Melanocyte of skin (primary cell): Measurements from ENCODE around the gene DDX39B. TPM values are rescaled to one million over a fixed set of nuclear protein-coding genes. Genes with fewer than 3 reads are reported as not detected.

Experiments used
- small RNA-seq, 2 donors: library from RNA; depleted of rRNA; stranded (forward); fragments of <200 nt; gene quantifications; one replicate each; pipeline ENCODE3, GENCODE V24; 2012
- total RNA-seq, 2 donors: library from RNA; depleted of rRNA; stranded (reverse); fragments of >200 nt; gene quantifications; 2 replicates each; pipeline ENCODE4 v1.2.3, GENCODE V29; 2012

Gene DDX39B
- 100 to 1,000 TPM; 257 to 581 TPM for total RNA-seq

DNA sequence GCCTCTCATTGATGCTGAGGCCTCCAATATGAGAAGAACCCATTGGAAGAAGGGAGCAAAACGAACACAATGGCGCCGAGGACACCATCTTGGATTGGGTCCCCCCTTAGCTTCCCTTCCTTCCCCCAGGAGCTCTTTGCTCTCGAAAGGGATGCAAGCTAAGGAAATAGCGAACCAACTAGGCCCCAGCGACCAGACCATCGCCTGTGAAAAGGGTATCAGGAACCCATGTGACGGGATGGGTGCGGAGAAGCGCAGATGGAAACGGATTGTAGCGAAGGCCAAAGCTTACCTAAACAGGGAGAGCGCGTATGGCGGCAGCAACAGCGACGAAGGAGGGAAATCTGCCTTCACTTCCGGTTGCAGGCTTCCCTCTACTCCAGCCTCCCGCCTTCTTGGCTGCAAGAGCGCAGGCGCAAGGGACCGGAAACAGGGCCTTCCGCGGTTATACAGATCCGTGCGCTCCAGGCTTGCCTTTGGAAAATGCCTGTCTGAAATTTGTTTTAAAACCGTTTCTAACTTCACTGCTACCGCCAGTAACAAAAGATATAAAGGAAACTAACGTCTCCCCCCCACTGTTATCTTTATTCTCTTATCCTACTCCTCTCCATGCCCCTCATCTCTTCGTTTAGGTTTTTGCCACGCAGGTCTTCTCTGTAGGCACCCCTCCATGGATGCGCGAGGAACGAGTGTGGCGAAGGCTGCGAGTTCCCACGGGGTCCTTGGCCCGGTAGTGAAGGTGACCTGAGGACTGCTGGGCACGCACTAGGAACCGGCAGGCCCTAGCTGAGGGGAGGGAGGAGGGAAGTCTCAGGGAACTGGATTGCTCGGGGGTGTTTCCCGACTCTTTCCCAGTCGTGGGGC is at the start of gene DDX39B:
TSS of gene DDX39B (minus strand) at position 346 of the 864 bp plus-strand sequence. CDS start 1,471 bp downstream, outside the sequence.

DNA sequence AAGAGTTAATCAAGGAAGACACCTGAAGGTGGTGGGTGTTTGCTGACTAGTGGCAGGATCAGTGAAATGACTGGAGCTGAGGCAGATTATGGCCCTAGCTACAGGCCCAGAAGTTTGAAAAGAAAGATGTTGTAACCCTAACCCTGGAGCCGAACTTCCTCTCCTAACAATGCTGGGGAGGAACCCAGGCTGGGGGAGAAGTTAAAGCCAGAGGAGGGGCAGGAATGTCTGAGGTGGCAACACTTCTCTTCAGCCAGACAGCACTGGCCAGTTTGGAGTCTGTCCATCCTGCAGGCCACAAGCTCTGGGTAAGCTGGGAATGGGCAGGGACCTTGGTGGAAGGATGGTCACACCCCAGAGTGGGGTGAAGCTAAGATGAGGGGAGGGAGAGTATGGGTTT is 44.2 kb upstream of the DDX39B start, which contains the start of gene LST1:
TSS of gene LST1 (plus strand) at position 270 of the 400 bp plus-strand sequence. CDS start 1,023 bp downstream, outside the sequence.

DNA sequence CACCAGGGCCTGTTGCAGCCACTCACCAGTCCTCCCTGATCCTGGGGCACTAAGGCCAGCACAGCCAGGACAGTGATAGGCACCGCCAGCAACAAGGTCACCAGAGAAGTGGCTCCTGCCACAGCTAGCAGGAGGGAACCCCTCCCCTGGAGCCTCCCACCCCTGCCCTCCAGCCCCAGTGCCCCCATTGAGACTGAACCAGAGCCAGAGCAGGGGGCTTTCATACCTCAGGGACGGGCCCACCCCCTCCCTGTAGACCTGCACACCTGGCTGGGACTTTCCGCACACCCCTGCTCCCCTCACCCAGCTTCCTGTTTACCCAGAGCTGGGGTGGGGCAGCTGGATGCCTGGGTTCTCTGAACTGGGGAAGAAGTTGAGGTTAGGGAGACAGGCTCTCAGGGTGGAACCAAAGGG is 40.4 kb upstream of the DDX39B start, which contains the start of gene LTB:
TSS of gene LTB (minus strand) at position 195 of the 414 bp plus-strand sequence. CDS start at position 188, 7 bp downstream.

DNA sequence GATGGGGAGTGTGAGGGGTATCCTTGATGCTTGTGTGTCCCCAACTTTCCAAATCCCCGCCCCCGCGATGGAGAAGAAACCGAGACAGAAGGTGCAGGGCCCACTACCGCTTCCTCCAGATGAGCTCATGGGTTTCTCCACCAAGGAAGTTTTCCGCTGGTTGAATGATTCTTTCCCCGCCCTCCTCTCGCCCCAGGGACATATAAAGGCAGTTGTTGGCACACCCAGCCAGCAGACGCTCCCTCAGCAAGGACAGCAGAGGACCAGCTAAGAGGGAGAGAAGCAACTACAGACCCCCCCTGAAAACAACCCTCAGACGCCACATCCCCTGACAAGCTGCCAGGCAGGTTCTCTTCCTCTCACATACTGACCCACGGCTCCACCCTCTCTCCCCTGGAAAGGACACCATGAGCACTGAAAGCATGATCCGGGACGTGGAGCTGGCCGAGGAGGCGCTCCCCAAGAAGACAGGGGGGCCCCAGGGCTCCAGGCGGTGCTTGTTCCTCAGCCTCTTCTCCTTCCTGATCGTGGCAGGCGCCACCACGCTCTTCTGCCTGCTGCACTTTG is 33.6 kb upstream of the DDX39B start, which contains the start of gene TNF:
TSS of gene TNF (plus strand) at position 231 of the 567 bp plus-strand sequence. CDS start at position 408, 177 bp downstream.

DNA sequence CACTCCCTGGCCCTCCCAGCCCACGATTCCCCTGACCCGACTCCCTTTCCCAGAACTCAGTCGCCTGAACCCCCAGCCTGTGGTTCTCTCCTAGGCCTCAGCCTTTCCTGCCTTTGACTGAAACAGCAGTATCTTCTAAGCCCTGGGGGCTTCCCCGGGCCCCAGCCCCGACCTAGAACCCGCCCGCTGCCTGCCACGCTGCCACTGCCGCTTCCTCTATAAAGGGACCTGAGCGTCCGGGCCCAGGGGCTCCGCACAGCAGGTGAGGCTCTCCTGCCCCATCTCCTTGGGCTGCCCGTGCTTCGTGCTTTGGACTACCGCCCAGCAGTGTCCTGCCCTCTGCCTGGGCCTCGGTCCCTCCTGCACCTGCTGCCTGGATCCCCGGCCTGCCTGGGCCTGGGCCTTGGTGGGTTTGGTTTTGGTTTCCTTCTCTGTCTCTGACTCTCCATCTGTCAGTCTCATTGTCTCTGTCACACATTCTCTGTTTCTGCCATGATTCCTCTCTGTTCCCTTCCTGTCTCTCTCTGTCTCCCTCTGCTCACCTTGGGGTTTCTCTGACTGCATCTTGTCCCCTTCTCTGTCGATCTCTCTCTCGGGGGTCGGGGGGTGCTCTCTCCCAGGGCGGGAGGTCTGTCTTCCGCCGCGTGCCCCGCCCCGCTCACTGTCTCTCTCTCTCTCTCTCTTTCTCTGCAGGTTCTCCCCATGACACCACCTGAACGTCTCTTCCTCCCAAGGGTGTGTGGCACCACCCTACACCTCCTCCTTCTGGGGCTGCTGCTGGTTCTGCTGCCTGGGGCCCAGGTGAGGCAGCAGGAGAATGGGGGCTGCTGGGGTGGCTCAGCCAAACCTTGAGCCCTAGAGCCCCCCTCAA is 30.5 kb upstream of the DDX39B start, which contains the start of gene LTA:
TSS of gene LTA (plus strand) at position 249 of the 871 bp plus-strand sequence. CDS start at position 703, 454 bp downstream.

DNA sequence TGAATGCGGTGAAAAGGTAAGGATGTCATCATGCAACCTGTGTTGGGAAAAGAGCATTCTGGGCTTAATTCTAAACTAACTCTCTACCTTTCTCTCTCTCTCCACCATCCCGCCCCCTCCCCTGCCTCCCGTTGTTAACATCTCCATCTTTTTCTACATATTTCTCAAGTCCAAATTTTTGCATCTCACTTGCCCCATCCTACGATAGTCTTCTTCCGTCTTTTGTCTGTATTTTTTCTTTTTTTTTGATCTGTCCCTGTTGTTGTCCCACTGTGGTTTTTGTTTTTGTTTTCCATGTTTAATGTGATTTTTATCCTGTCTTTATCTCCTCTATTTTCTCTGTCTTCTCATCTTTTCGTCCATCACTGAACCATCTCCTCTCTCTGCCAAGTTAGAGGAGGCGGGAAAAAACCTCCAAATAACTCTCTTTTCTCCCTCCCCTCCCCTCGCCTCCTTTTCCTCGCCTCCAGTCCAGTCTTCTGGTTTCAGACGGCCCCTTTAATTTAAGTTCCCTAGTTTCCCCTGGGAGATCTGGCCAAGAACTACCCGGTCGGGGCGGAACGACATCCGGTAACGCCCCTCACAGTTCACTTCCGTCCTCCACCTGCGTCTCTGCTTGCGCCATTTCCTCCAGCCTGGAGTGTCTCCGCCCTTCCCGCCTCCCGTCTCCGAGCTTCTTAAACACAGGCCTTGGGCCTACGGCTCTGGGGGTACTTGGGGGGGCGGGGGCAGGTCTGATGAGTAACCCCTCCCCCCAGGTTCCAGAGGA is 5.3 kb upstream of the DDX39B start, which contains the start of gene NFKBIL1:
TSS of gene NFKBIL1 (plus strand) at position 651 of the 769 bp plus-strand sequence. CDS start at position 738, 87 bp downstream.

GRCh38 chr6:31546339-31546957 is 4.6 kb upstream of the DDX39B start, which contains the start of gene ATP6V1G2:
Gene ATP6V1G2 (minus strand): TSS chr6:31546608. CDS start chr6:31546559, 49 bp downstream.

DNA sequence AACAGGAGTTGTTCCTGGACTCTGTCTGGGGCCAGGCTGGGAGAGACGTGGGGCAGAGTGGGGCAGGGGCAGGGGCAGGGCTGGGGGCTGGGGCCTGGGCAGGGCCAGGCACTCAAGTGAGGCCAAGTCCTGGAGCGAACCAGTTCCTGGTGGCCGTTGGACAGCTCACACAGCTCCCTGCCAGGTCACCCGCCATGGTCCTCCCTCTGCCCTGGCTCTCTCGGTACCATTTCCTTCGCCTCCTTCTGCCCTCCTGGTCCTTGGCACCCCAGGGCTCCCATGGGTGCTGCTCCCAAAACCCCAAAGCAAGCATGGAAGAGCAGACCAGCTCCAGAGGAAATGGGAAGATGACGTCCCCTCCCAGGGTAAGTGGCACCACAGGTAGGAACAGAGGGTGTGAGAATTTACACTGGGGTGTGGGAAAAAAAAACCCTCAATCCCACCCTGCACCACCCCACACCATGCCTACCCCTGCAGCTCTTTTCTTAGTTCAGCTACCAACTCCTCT is 12.9 kb downstream of the DDX39B start, which contains the start of gene MCCD1:
TSS of gene MCCD1 (plus strand) at position 142 of the 508 bp plus-strand sequence. CDS start at position 195, 53 bp downstream.

GRCh38 chr6:31497531-31498476 is 44.0 kb downstream of the DDX39B start, which contains the start of gene MICB:
Gene MICB (plus strand): TSS chr6:31498145. CDS start chr6:31498194, 49 bp downstream.

Small RNA genes lying within 50 kb of the gene (small RNA-seq; reads per million reads assigned to genes)
- gene AL663061.1 (0 reads per million in 2 donors), gene RF00019 (0 reads per million in 2 donors), gene SNORD117 (490 to 581 reads per million in 2 donors), gene SNORD84 (0 reads per million in 2 donors)

Other genes with a start within 250 kb of the DDX39B start
- gene HLA-B, start 184.8 kb downstream of the DDX39B start, total RNA-seq: 1,000 to 10,000 TPM in 1 of 2 donors, 100 to 1,000 TPM in 1; 667 to 1,189 TPM
- gene MICA, start 138.4 kb downstream of the DDX39B start, total RNA-seq: 10 to 100 TPM; 52.0 to 60.6 TPM
- 10 to 100 TPM; 11.4 to 19.3 TPM for gene MICB, start 43.9 kb downstream of the DDX39B start, total RNA-seq
- gene MCCD1, start 13.0 kb downstream of the DDX39B start, total RNA-seq: not detected
- 1 to 10 TPM in 1 of 2 donors, under 1 TPM in 1; 0.33 to 1.0 TPM for gene ATP6V1G2, start 4.6 kb upstream of the DDX39B start, total RNA-seq
- 10 to 100 TPM; 21.6 to 27.5 TPM for gene NFKBIL1, start 5.6 kb upstream of the DDX39B start, total RNA-seq
- under 1 TPM in 1 of 2 donors, not detected in 1; under 0.01 TPM for gene LTA, start 30.3 kb upstream of the DDX39B start, total RNA-seq
- gene TNF, start 33.6 kb upstream of the DDX39B start, total RNA-seq: under 1 TPM; under 0.01 to 0.34 TPM
- gene LTB, start 40.4 kb upstream of the DDX39B start, total RNA-seq: not detected
- not detected for gene LST1, start 44.3 kb upstream of the DDX39B start, total RNA-seq
- not detected for gene NCR3, start 51.0 kb upstream of the DDX39B start, total RNA-seq
- not detected for gene AIF1, start 73.2 kb upstream of the DDX39B start, total RNA-seq
- gene PRRC2A, start 78.7 kb upstream of the DDX39B start, total RNA-seq: 10 to 100 TPM; 68.5 to 72.3 TPM
- gene BAG6, start 110.7 kb upstream of the DDX39B start, total RNA-seq: 100 to 1,000 TPM; 125 to 160 TPM
- 1 to 10 TPM in 1 of 2 donors, under 1 TPM in 1; 0.33 to 1.0 TPM for gene APOM, start 113.9 kb upstream of the DDX39B start, total RNA-seq
- 10 to 100 TPM; 21.3 to 23.1 TPM for gene C6orf47, start 118.8 kb upstream of the DDX39B start, total RNA-seq
- 10 to 100 TPM; 13.1 to 17.3 TPM for gene GPANK1, start 123.0 kb upstream of the DDX39B start, total RNA-seq
- 100 to 1,000 TPM; 142 to 170 TPM for gene CSNK2B, start 124.1 kb upstream of the DDX39B start, total RNA-seq
- gene LY6G5B, start 128.0 kb upstream of the DDX39B start, total RNA-seq: 1 to 10 TPM in 1 of 2 donors, under 1 TPM in 1; 1.00 to 2.1 TPM
- under 1 TPM; under 0.01 to 0.67 TPM for gene LY6G5C, start 139.1 kb upstream of the DDX39B start, total RNA-seq
- gene ABHD16A, start 161.3 kb upstream of the DDX39B start, total RNA-seq: 10 to 100 TPM; 47.0 to 53.0 TPM
- gene LY6G6F, start 164.9 kb upstream of the DDX39B start, total RNA-seq: not detected
- not detected for gene LY6G6D, start 173.3 kb upstream of the DDX39B start, total RNA-seq
- gene LY6G6C, start 179.7 kb upstream of the DDX39B start, total RNA-seq: not detected
- not detected for gene MPIG6B, start 181.4 kb upstream of the DDX39B start, total RNA-seq
- 10 to 100 TPM; 10.3 to 22.0 TPM for gene DDAH2, start 187.3 kb upstream of the DDX39B start, total RNA-seq
- 100 to 1,000 TPM; 511 to 845 TPM for gene CLIC1, start 194.5 kb upstream of the DDX39B start, total RNA-seq
- 10 to 100 TPM; 17.6 to 22.0 TPM for gene MSH5, start 198.0 kb upstream of the DDX39B start, total RNA-seq
- 1 to 10 TPM in 1 of 2 donors, under 1 TPM in 1; 0.69 to 1.7 TPM for gene SAPCD1, start 220.7 kb upstream of the DDX39B start, total RNA-seq
- not detected for gene VWA7, start 235.3 kb upstream of the DDX39B start, total RNA-seq